Measurements from ENCODE around the gene C19orf53. TPM values are rescaled to one million over a fixed set of nuclear protein-coding genes. Genes with fewer than 3 reads are reported as not detected.
A peak's percentile ranks its signal among the peaks of the same experiment; 100 is the strongest.

The C19orf53 gene
- total RNA-seq, 1 donor from 2014 or later: 143 TPM

- Mint-ChIP-seq H3K27ac (no peak overlapping the region), H3K4me1 (peaks cover 7% of the 10 kb centered on the region), H3K4me3 (peak overlapping the region; percentile 30), H3K27me3 (no peaks in the 10 kb centered on the region), H3K9me3 (no peaks in the 10 kb centered on the region), H3K36me3 (ENCODE audit: low read depth) (peaks cover 22% of the 10 kb centered on the region)
- intact Hi-C loops (cut with micrococcal nuclease): no loop called here
- DNase-seq: peak; percentile 72
Observed at GRCh38 chr19:13817018-13817614, 42.9 kb downstream of the C19orf53 start.

DNA sequence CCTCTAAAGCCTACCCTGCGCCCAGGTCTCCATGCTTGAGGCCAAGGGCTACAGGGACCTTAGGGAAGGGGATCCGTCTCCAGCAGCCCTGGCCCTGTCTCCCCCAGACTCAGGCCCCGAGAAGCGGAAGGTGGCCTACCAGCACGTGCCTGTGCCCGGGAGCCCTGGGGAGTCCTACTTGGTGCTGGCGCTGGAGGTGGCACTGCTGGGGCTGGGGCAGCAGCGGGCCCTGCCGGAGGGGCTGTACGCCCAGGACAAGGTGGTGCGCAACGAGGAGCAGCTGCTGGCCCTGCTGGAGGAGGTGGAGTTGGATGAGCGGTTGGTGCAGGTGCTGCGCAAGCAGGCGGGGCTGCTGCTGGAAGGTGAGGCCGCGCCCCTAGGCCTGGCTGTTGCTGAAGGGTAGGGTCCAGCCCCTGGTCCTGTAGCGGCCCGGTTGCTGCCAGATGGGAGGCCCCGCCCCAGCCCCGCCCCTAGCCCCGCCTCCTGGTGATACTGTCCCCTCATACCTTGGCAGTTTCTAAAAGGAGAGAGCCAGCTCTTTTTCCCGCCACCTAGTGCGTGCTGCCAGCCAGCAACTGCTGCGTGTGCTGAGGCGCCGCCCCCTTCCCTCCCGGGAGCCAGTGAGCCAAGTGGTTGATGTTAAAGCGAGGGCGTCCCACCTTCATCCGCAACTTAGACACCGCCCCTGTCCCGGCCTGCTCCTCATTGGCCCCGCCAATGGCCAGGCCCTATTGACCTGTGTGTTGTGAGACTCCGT, 43.5 kb downstream of the C19orf53 start:
- H3K4me3 Mint-ChIP-seq: peak overlapping the region; percentile 30
- peaks cover 22% of the 10 kb centered on the region for H3K36me3 Mint-ChIP-seq (ENCODE audit: low read depth)
- H3K4me1 Mint-ChIP-seq: peaks cover 7% of the 10 kb centered on the region
- peak; percentile 75 for DNase-seq
- no peak overlapping the region for H3K27ac Mint-ChIP-seq
- H3K27me3 Mint-ChIP-seq: no peaks in the 10 kb centered on the region
- no peaks in the 10 kb centered on the region for H3K9me3 Mint-ChIP-seq
- intact Hi-C loops (cut with micrococcal nuclease): no loop called here

DNA sequence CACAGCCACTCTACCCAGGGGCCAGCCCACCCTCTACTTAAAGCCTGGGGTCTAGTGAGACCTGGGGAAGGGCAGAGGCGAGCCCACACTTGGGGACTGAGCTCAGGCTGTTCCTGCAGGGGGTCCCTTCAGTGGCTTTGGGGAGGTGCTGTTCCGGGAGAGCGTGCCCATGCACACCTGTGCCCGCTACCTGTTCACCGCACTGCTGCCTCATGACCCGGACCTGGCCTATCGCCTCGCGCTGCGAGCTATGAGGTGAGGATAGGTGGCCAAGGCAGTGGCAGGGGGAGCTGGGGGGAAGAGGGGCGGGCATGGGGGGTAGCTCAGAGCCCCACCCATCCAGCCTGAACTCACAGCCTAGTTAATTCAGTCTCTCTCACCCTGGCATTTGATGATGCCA, 45.0 kb downstream of the C19orf53 start:
- Mint-ChIP-seq H3K27ac (no peak overlapping the region), H3K4me3 (no peak overlapping the region)

GRCh38 chr19:13821292-13821691, 47.0 kb downstream of the C19orf53 start:
- intact Hi-C loops (cut with micrococcal nuclease): no loop called here
- no peak for DNase-seq
- Mint-ChIP-seq H3K4me3 (no peak overlapping the region), H3K27me3 (no peaks in the 10 kb centered on the region), H3K36me3 (ENCODE audit: low read depth) (peaks cover 16% of the 10 kb centered on the region), H3K27ac (no peak overlapping the region), H3K4me1 (peaks cover 12% of the 10 kb centered on the region), H3K9me3 (no peaks in the 10 kb centered on the region)

More for the DNA sequence above, 45.0 kb downstream of the C19orf53 start:
- DNase-seq: no peak
- peaks cover 7% of the 10 kb centered on the region for H3K4me1 Mint-ChIP-seq
- intact Hi-C loops (cut with micrococcal nuclease): no loop called here
- peaks cover 15% of the 10 kb centered on the region for H3K36me3 Mint-ChIP-seq (ENCODE audit: low read depth)
- H3K9me3 Mint-ChIP-seq: no peaks in the 10 kb centered on the region
- H3K27me3 Mint-ChIP-seq: no peaks in the 10 kb centered on the region

DNA sequence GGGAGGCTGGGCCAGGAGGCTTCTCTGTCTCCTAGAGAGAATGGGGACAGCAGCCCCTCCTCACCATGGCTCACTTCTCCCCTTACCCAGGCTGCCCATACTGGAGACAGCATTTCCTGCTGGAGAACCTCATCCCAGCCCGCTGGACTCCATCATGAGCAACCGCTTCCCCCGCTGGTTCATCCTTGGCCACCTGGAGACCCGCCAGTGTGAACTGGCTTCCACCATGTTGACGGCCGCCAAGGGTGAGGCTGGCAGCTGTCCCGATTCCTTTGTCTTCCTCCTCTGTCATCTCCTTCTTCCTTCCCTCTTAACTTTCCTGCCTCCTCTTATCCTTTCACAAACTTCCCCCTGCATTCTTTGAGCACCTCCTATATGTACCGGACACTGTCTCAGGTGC, 49.0 kb downstream of the C19orf53 start:
- DNase-seq: no peak
- Mint-ChIP-seq H3K27me3 (no peaks in the 10 kb centered on the region), H3K4me3 (no peak overlapping the region), H3K4me1 (peaks cover 7% of the 10 kb centered on the region), H3K9me3 (no peaks in the 10 kb centered on the region), H3K36me3 (ENCODE audit: low read depth) (peaks cover 10% of the 10 kb centered on the region), H3K27ac (no peak overlapping the region)
- intact Hi-C loops (cut with micrococcal nuclease): no loop called here

GRCh38 chr19:13823901-13824300, 49.6 kb downstream of the C19orf53 start:
- H3K4me1 Mint-ChIP-seq: peaks cover 5% of the 10 kb centered on the region
- no peak for DNase-seq
- H3K36me3 Mint-ChIP-seq (ENCODE audit: low read depth): peaks cover 10% of the 10 kb centered on the region
- intact Hi-C loops (cut with micrococcal nuclease): no loop called here
- no peak overlapping the region for H3K27ac Mint-ChIP-seq
- H3K9me3 Mint-ChIP-seq: no peaks in the 10 kb centered on the region
- no peak overlapping the region for H3K4me3 Mint-ChIP-seq
- H3K27me3 Mint-ChIP-seq: no peaks in the 10 kb centered on the region

DNA sequence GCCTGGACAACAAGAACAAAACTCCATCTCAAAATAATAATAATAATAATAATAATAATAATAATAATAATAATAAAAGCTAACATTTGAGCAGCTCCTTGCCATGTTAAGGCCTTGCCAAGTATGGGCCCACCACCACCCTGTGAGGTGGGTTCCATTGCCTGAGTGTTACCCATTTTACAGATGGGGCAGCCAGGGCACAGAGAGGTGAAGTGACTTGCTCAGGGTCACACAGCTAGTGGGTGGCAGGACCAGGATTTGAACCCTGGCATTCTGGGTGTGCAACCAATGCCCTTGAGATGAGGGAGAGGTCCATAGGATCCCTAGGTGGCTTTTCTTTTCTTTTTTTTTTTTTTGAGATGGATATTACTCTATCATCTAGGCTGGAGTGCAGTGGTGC, 50.4 kb downstream of the C19orf53 start:
- intact Hi-C loops (cut with micrococcal nuclease): no loop called here
- DNase-seq: no peak
- no peaks in the 10 kb centered on the region for H3K9me3 Mint-ChIP-seq
- H3K4me1 Mint-ChIP-seq: peaks cover 5% of the 10 kb centered on the region
- peaks cover 10% of the 10 kb centered on the region for H3K36me3 Mint-ChIP-seq (ENCODE audit: low read depth)
- no peak overlapping the region for H3K4me3 Mint-ChIP-seq
- no peaks in the 10 kb centered on the region for H3K27me3 Mint-ChIP-seq
- no peak overlapping the region for H3K27ac Mint-ChIP-seq

- peaks cover 10% of the 10 kb centered on the region for H3K36me3 Mint-ChIP-seq (ENCODE audit: low read depth)
- peaks cover 5% of the 10 kb centered on the region for H3K4me1 Mint-ChIP-seq
- H3K9me3 Mint-ChIP-seq: no peaks in the 10 kb centered on the region
- DNase-seq: peak; percentile 70
- H3K27ac Mint-ChIP-seq: no peak overlapping the region
- no peaks in the 10 kb centered on the region for H3K27me3 Mint-ChIP-seq
- H3K4me3 Mint-ChIP-seq: no peak overlapping the region
- intact Hi-C loops (cut with micrococcal nuclease): no loop called here
Observed at GRCh38 chr19:13825489-13826441, 51.5 kb downstream of the C19orf53 start.

GRCh38 chr19:13826652-13827235, 52.5 kb downstream of the C19orf53 start:
- intact Hi-C loops (cut with micrococcal nuclease): no loop called here
- Mint-ChIP-seq H3K4me3 (no peak overlapping the region), H3K27ac (no peak overlapping the region), H3K36me3 (ENCODE audit: low read depth) (peaks cover 13% of the 10 kb centered on the region), H3K9me3 (no peaks in the 10 kb centered on the region), H3K27me3 (no peaks in the 10 kb centered on the region), H3K4me1 (peaks cover 6% of the 10 kb centered on the region)
- DNase-seq: no peak

GRCh38 chr19:13827656-13828055, 53.4 kb downstream of the C19orf53 start:
- DNase-seq: no peak
- no peaks in the 10 kb centered on the region for H3K9me3 Mint-ChIP-seq
- H3K36me3 Mint-ChIP-seq (ENCODE audit: low read depth): peaks cover 14% of the 10 kb centered on the region
- H3K4me3 Mint-ChIP-seq: no peak overlapping the region
- intact Hi-C loops (cut with micrococcal nuclease): no loop called here
- H3K4me1 Mint-ChIP-seq: peaks cover 7% of the 10 kb centered on the region
- H3K27ac Mint-ChIP-seq: no peak overlapping the region
- no peaks in the 10 kb centered on the region for H3K27me3 Mint-ChIP-seq

Other genes with a start within 250 kb of the C19orf53 start
- gene MRI1, start 9.9 kb upstream of the C19orf53 start, total RNA-seq: 42.9 and 46.7 TPM in 2 replicates
- 7.3 and 7.5 TPM in 2 replicates for gene ZSWIM4, start 21.0 kb downstream of the C19orf53 start, total RNA-seq
- gene NANOS3, start 102.7 kb downstream of the C19orf53 start, total RNA-seq: 1.4 and 1.9 TPM in 2 replicates
- gene BRME1, start 131.7 kb downstream of the C19orf53 start, total RNA-seq: 16.2 and 18.6 TPM in 2 replicates
- gene CC2D1A, start 131.7 kb downstream of the C19orf53 start, total RNA-seq: 38.5 and 39.4 TPM in 2 replicates
- gene PODNL1, start 164.0 kb downstream of the C19orf53 start, total RNA-seq: not detected in 2 replicates
- gene DCAF15, start 178.1 kb downstream of the C19orf53 start, total RNA-seq: 61.5 and 63.2 TPM in 2 replicates
- gene RFX1, start 231.9 kb downstream of the C19orf53 start, total RNA-seq: 17.0 and 18.0 TPM in 2 replicates

Data from activated CD4-positive, alpha-beta T cell treated with anti-CD3 and anti-CD28 coated beads, Interleukin-2, amount 10 ng/mL, durations not matched to agents 24 days and 14 days (primary cell).